ENCODE measurements around the gene CCL19. TPM values are rescaled to one million over a fixed set of nuclear protein-coding genes. Genes with fewer than 3 reads are reported as not detected.

Gene CCL19
- total RNA-seq, 1 experiment from 2014 or later: not detected

- Histone ChIP-seq H3K4me2 (ENCODE audit: low read length) (no peak overlapping the region), H3K9me3 (ENCODE audit: control insufficient read depth in 1 of 2, insufficient read depth in 1 of 2, low read depth in 1 of 2, low read length in 2 of 2) (no peaks in the 10 kb centered on the region), H3K4me3 (replicated peaks in 1 of 2; ENCODE audit: low read depth in 1 of 2, low read length in 2 of 2) (no peak overlapping the region), H3K9me2 (ENCODE audit: insufficient read depth) (no peaks in the 10 kb centered on the region), H3K27me3 (ENCODE audit: insufficient read depth, low read length) (peaks cover 5% of the 10 kb centered on the region; the same call in 1 of the 2 replicates), H3K79me2 (ENCODE audit: insufficient read depth, low read length) (no peaks in the 10 kb centered on the region), H3K9ac (ENCODE audit: low read length) (no peak overlapping the region), H3K36me3 (ENCODE audit: control insufficient read depth in 1 of 2, insufficient read depth in 2 of 2, low read length in 2 of 2) (no peaks in the 10 kb centered on the region), H3K4me1 (ENCODE audit: control insufficient read depth in 1 of 2, insufficient read depth in 2 of 2, low read length in 2 of 2) (no peaks in the 10 kb centered on the region), H4K20me1 (ENCODE audit: insufficient read depth) (no peaks in the 10 kb centered on the region), H3K27ac (ENCODE audit: low read depth, low read length) (no peak overlapping the region), H2AFZ (ENCODE audit: low read depth, low read length, poor library complexity, severe bottlenecking) (no peak overlapping the region)
- DNase-seq (ENCODE audit: low read depth, low spot score): no peak
- ATAC-seq: no peak
- POLR2A ChIA-PET: no interaction called here
- intact Hi-C loops (cut with micrococcal nuclease): no loop called here
- CTCF ChIA-PET: no interaction called here
- RAD21 ChIA-PET (ENCODE audit: low non-redundant PET in 1 of 2, low total read pairs in 2 of 2, uncharacterized antibody in 2 of 2, unreplicated experiment in 2 of 2): no interaction called here
- no TSS peak for BruUV-seq (replicated peaks)
- TF ChIP-seq CBX3 (IDR thresholded peaks at IDR 0.05; ENCODE audit: low read depth) (no peak), EZH2phosphoT487 (IDR thresholded peaks at IDR 0.05; ENCODE audit: borderline replicate concordance) (no peak)
Observed at GRCh38 chr9:34719021-34719768, 28.1 kb upstream of the CCL19 start.

- no peaks in the 10 kb centered on the region for H4K20me1 ChIP-seq (ENCODE audit: insufficient read depth)
- H3K36me3 ChIP-seq (ENCODE audit: control insufficient read depth in 1 of 2, insufficient read depth in 2 of 2, low read length in 2 of 2): no peaks in the 10 kb centered on the region
- H3K79me2 ChIP-seq (ENCODE audit: insufficient read depth, low read length): no peaks in the 10 kb centered on the region
- intact Hi-C loops (cut with micrococcal nuclease): no loop called here
- H3K9ac ChIP-seq (ENCODE audit: low read length): no peak overlapping the region
- H3K4me3 ChIP-seq (replicated peaks in 1 of 2; ENCODE audit: low read depth in 1 of 2, low read length in 2 of 2): no peak overlapping the region
- H3K4me2 ChIP-seq (ENCODE audit: low read length): no peak overlapping the region
- CTCF ChIA-PET: interaction anchor here (2.5 kb wide), 1 partner anchor 16 kb away, joined by 9 read pairs; no protein-coding TSS in a partner anchor
- no peak overlapping the region for H3K27ac ChIP-seq (ENCODE audit: low read depth, low read length)
- H3K9me3 ChIP-seq (ENCODE audit: control insufficient read depth in 1 of 2, insufficient read depth in 1 of 2, low read depth in 1 of 2, low read length in 2 of 2): no peaks in the 10 kb centered on the region
- no peak overlapping the region for H2AFZ ChIP-seq (ENCODE audit: low read depth, low read length, poor library complexity, severe bottlenecking)
- peaks cover 16% of the 10 kb centered on the region for H3K27me3 ChIP-seq (ENCODE audit: insufficient read depth, low read length)
- TF ChIP-seq POLR2A (IDR thresholded peaks at IDR 0.05; ENCODE audit: borderline replicate concordance, extremely low read depth, insufficient read depth, insufficient read length) (no peak), SP1 (IDR thresholded peaks at IDR 0.05; ENCODE audit: low read depth) (no peak), SRF (IDR thresholded peaks at IDR 0.05; ENCODE audit: low read depth) (no peak), ELF1 (IDR thresholded peaks at IDR 0.05; ENCODE audit: borderline replicate concordance, low read depth) (no peak), MAX (IDR thresholded peaks at IDR 0.05) (no peak), REST (IDR thresholded peaks at IDR 0.05; ENCODE audit: low read depth) (no peak), POLR2AphosphoS5 (IDR thresholded peaks at IDR 0.05; ENCODE audit: low read depth, low read length) (no peak), CEBPB (IDR thresholded peaks at IDR 0.05; ENCODE audit: low read depth) (no peak)
- no TSS peak for BruUV-seq (replicated peaks)
- no peaks in the 10 kb centered on the region for H3K9me2 ChIP-seq (ENCODE audit: insufficient read depth)
- RAD21 ChIA-PET (ENCODE audit: low non-redundant PET in 1 of 2, low total read pairs in 2 of 2, uncharacterized antibody in 2 of 2, unreplicated experiment in 2 of 2): no interaction called here
- ATAC-seq (no peak), DNase-seq (ENCODE audit: low read depth, low spot score) (no peak)
- no peaks in the 10 kb centered on the region for H3K4me1 ChIP-seq (ENCODE audit: control insufficient read depth in 1 of 2, insufficient read depth in 2 of 2, low read length in 2 of 2)
- POLR2A ChIA-PET: no interaction called here
Observed at GRCh38 chr9:34717996-34718614, 27.0 kb upstream of the CCL19 start.

All from HCT116 (cell line).